T-cell (primary cell): ENCODE results near the gene ARHGAP40. TPM values are rescaled to one million over a fixed set of nuclear protein-coding genes. Genes with fewer than 3 reads are reported as not detected.

ENCODE experiments used
- ATAC-seq, 4 experiments: fragments of 200-7000 bp in 3 of 4; fragments of 150-1000 bp in 1 of 4; cut with Tn5 transposase; replicated peaks in 1 of 4; 1 replicate in 3 of 4; 2 replicates in 1 of 4; pipeline ENCODE4 v1.10.0; 2021; ENCODE audit warnings: moderate library complexity in 3 of 4, mild to moderate bottlenecking in 2 of 4, moderate number of reproducible peaks in 1 of 4
- CTCF ChIA-PET, 2 donors: fragments of 300-600 bp; sonication (Branson Sonifier 250); formaldehyde crosslinking; loops; one replicate each; lab custom pipeline; 2022; ENCODE audit warnings: antibody characterized with exemption in 2 of 2; lab: Charles Lee
- POLR2A ChIA-PET, 2 donors: fragments of 300-600 bp; sonication (Branson Sonifier 250); formaldehyde crosslinking; loops; one replicate each; lab custom pipeline; 2022; ENCODE audit warnings: antibody characterized with exemption in 2 of 2; lab: Charles Lee
- DNase-seq, 35 experiments: peaks; one replicate each; pipeline versions ENCODE4 v3.0.0 to v3.0.0-alpha.2; 2013 to 2023
- H3K27ac ChIP-seq: one replicate; pipeline ENCODE4 v1.5.1; 2013; ENCODE audit warnings: low read length
- H3K27me3 ChIP-seq, 2 experiments: replicated peaks in 1 of 2; 1 replicate in 1 of 2; 2 replicates in 1 of 2; pipeline versions ENCODE4 v1.6.1 to v1.7.0; 2013; ENCODE audit warnings: low read length in 1 of 2, mixed read lengths in 1 of 2; ENCODE audit not compliant: control insufficient read depth in 2 of 2, insufficient read depth in 2 of 2; ENCODE audit errors: extremely low read depth in 1 of 2
- H3K36me3 ChIP-seq, 2 donors: 1 replicate in 1 of 2; 2 replicates in 1 of 2; pipeline versions ENCODE4 v1.6.1 to v1.7.0; 2013; ENCODE audit warnings: low read length in 1 of 2; ENCODE audit not compliant: control insufficient read depth in 2 of 2, insufficient read depth in 1 of 2; ENCODE audit errors: extremely low read depth in 1 of 2
- H3K4me1 ChIP-seq, 2 experiments: 1 replicate in 1 of 2; 2 replicates in 1 of 2; pipeline versions ENCODE4 v1.6.1 to v1.7.0; 2013; ENCODE audit warnings: low read length in 2 of 2, mixed read lengths in 1 of 2; ENCODE audit not compliant: insufficient read depth in 2 of 2, control insufficient read depth in 1 of 2; ENCODE audit errors: extremely low read depth in 1 of 2
- H3K4me3 ChIP-seq, 2 donors: 1 replicate in 1 of 2; 2 replicates in 1 of 2; pipeline versions ENCODE4 v1.5.1 to v1.7.0; 2013; ENCODE audit warnings: mild to moderate bottlenecking in 2 of 2, low read length in 1 of 2, moderate library complexity in 1 of 2; ENCODE audit not compliant: control insufficient read depth in 1 of 2; ENCODE audit errors: extremely low read depth in 1 of 2
- H3K9me3 ChIP-seq: 2 replicates; pipeline ENCODE4 v1.7.0; 2013
- H3K27ac Mint-ChIP-seq, 2 donors: one replicate each; pipeline ENCODE4 v1.8.0; 2020 to 2021; ENCODE audit warnings: mild to moderate bottlenecking in 2 of 2, mixed read lengths in 2 of 2
- H3K27me3 Mint-ChIP-seq, 2 donors: one replicate each; pipeline ENCODE4 v1.8.0; 2021 to 2022; ENCODE audit warnings: mixed read lengths in 2 of 2
- H3K36me3 Mint-ChIP-seq: one replicate; pipeline ENCODE4 v1.8.0; 2021; ENCODE audit warnings: mixed read lengths
- H3K4me1 Mint-ChIP-seq, 3 donors: one replicate each; pipeline ENCODE4 v1.8.0; 2020 to 2022; ENCODE audit warnings: mixed read lengths in 3 of 3, mild to moderate bottlenecking in 1 of 3
- H3K4me3 Mint-ChIP-seq, 3 donors: one replicate each; pipeline ENCODE4 v1.8.0; 2020 to 2022; ENCODE audit warnings: mild to moderate bottlenecking in 3 of 3, mixed read lengths in 3 of 3, moderate library complexity in 3 of 3
- H3K9me3 Mint-ChIP-seq, 3 donors: one replicate each; pipeline ENCODE4 v1.8.0; 2020 to 2022; ENCODE audit warnings: mixed read lengths in 3 of 3
- WGBS: methylation state at CpG from one replicate; pipeline ENCODE4 v1.1.5; 2013; ENCODE audit warnings: missing lambda C conversion rate; ENCODE audit not compliant: insufficient coverage; 5-methylcytosine and 5-hydroxymethylcytosine counted together
- total RNA-seq, 35 experiments: library from RNA in 6 of 35; stranded (reverse) in 6 of 35; fragments of 120-200 nt in 1 of 35; gene quantifications; one replicate each; pipeline versions ENCODE4 v1.2.1 to v1.2.4 and lab custom pipeline; 2013 to 2026

The ARHGAP40 gene
- total RNA-seq, 5 donors from 2014 or later (not counting 1 experiment from before 2014, with no cell fraction given): 0.28 TPM; not detected in 4

DNA sequence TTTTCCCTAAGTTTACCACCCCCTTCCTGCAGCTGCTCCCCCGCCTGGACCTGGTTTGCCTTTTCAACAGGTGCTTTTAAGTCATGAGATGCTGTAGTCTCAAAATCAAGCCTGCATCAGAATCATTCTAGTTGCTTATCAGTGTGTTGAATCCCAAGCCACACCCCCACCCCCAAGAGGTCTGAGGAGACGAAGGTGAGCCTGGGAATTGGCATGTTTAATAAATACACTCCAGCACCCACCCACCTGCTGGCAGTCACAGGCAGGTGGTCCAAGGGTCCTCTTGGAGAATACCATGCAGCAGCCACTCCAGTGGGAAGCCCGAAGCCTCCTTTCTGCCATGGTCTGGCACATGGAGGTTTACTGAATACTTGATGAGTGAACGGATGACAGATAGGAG, 21.7 kb upstream of the ARHGAP40 start:
- no peaks in the 10 kb centered on the region for H3K9me3 ChIP-seq
- no peak for DNase-seq
- WGBS: no CpG with 5 or more reads among the region's 4 CpGs
- peaks cover 0 to 10% of the 10 kb centered on the region in 2 experiments for H3K27me3 ChIP-seq
- H3K4me3 Mint-ChIP-seq: no peak overlapping the region
- peaks cover 0 to 17% of the 10 kb centered on the region in 2 donors for H3K36me3 ChIP-seq
- H3K9me3 Mint-ChIP-seq: no peaks in the 10 kb centered on the region
- H3K4me1 Mint-ChIP-seq: no peaks in the 10 kb centered on the region
- no peaks in the 10 kb centered on the region for H3K4me1 ChIP-seq
- no peak for ATAC-seq
- no peaks in the 10 kb centered on the region for H3K27me3 Mint-ChIP-seq
- peaks cover 17% of the 10 kb centered on the region for H3K36me3 Mint-ChIP-seq
- H3K27ac Mint-ChIP-seq: no peak overlapping the region
- POLR2A ChIA-PET: no interaction called here
- no peak overlapping the region for H3K27ac ChIP-seq
- H3K4me3 ChIP-seq: no peak overlapping the region
- CTCF ChIA-PET: no interaction called here

DNA sequence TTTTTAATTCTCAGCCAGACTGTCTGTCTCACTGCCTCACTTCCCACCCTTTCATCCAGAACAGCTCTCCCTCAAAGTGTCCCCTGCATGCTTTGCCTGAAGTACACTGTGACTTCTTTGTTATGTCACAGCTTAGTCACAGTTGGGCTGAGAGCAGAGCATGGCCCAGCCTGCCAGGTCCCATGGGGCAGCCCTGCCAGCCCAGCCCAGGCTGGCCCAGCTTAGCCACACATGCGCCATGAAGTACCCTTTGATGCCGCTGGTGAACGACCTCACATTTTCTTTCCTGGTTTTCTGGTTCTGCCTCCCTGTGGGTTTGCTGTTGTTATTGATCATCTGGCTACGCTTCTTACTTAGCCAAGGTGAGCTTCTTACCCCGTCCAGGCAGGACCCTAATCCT, 20.6 kb upstream of the ARHGAP40 start, which contains the start of gene ADIG:
Gene ADIG, plus strand, starts transcription at position 185 of the 400 bp plus-strand sequence. Its CDS starts 54 bp downstream, at position 239.
- Mint-ChIP-seq H3K4me3 (no peak within 1 kb of the TSS), H3K4me1 (no peaks in the 10 kb centered on the region), H3K27ac (no peak within 1 kb of the TSS), H3K36me3 (peaks cover 9% of the 10 kb centered on the region), H3K27me3 (no peaks in the 10 kb centered on the region), H3K9me3 (no peaks in the 10 kb centered on the region)
- ChIA-PET CTCF (interaction anchor here in 1 of 2 donors (0.6 kb wide), 1 partner anchor 107 kb away, joined by 3 read pairs; no protein-coding TSS in a partner anchor), POLR2A (no interaction called here)
- peaks cover 0 to 15% of the 10 kb centered on the region in 2 experiments for H3K27me3 ChIP-seq
- no peak within 1 kb of the TSS for H3K4me3 ChIP-seq
- no peak within 1 kb of the TSS for H3K27ac ChIP-seq
- whole genome bisulfite sequencing: 79% methylated on average over 5 of the region's 5 CpGs
- peaks cover 0 to 6% of the 10 kb centered on the region in 2 donors for H3K36me3 ChIP-seq
- ATAC-seq (no peak), DNase-seq (no peak)
- H3K4me1 ChIP-seq: no peaks in the 10 kb centered on the region
- no peaks in the 10 kb centered on the region for H3K9me3 ChIP-seq

DNA sequence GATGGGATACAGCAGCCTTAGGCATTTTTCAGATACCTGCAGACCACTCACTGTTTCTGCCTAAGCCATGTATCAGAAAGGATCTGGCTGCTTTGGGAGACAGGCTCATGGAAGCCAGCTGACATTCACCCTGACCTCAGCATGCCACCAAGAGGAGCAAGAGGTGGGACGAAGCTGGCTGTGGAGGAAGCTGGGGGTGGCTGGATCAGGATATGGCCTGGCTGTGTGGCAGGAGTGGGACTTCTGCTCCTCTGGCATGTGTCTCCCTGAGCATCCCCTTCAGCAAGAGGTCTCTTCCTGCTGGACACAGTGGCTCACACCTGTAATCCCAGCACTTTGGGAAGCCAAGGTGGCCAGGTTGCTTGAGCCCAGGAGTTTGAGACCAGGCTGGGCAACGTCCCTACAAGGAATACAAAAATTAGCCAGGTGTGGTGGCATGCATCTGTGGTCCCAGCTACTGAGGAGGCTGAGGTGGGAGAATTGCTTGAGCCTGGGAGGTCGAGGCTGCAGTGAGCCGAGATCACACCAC, 19.7 kb upstream of the ARHGAP40 start:
- Histone ChIP-seq H3K27ac (no peak overlapping the region), H3K9me3 (no peaks in the 10 kb centered on the region), H3K36me3 (peaks cover 0 to 3% of the 10 kb centered on the region in 2 donors), H3K4me1 (no peaks in the 10 kb centered on the region), H3K27me3 (peaks cover 0 to 16% of the 10 kb centered on the region in 2 experiments), H3K4me3 (no peak overlapping the region)
- Mint-ChIP-seq H3K9me3 (no peaks in the 10 kb centered on the region), H3K4me1 (no peaks in the 10 kb centered on the region), H3K4me3 (no peak overlapping the region), H3K27me3 (peaks cover under 1 to 1% of the 10 kb centered on the region in 2 donors), H3K27ac (no peak overlapping the region), H3K36me3 (peaks cover 2% of the 10 kb centered on the region)
- CTCF ChIA-PET: interaction anchor here in 1 of 2 donors (0.6 kb wide), 1 partner anchor 106 kb away, joined by 3 read pairs; no protein-coding TSS in a partner anchor
- no peak for DNase-seq
- POLR2A ChIA-PET: no interaction called here
- no peak for ATAC-seq
- 57% methylated on average over 4 of the region's 4 CpGs for WGBS

DNA sequence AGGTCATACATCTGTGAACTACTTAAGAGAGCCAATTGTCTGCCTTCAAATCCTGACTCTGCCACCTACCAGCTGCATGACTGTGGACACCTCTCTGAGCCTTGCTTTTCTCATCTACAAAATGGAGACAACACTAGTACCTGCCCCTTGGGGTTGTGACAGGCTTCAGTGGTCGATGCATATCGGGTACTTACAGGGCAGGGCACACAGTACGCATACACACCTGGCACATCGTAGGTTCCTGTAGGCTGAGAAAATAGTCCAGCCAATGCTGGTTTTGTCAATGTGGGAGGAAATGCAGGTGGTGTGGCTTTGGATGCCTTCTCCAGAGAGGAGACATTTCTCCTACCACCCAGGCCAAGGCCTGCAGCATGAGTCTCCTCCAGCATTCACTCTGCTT, 18.3 kb upstream of the ARHGAP40 start:
- Histone ChIP-seq H3K4me3 (no peak overlapping the region), H3K4me1 (no peaks in the 10 kb centered on the region), H3K27me3 (peaks cover 0 to 16% of the 10 kb centered on the region in 2 experiments), H3K9me3 (no peaks in the 10 kb centered on the region), H3K36me3 (no peaks in the 10 kb centered on the region), H3K27ac (no peak overlapping the region)
- Mint-ChIP-seq H3K27me3 (peaks cover 4 to 5% of the 10 kb centered on the region in 2 donors), H3K9me3 (no peaks in the 10 kb centered on the region), H3K27ac (no peak overlapping the region), H3K4me1 (no peaks in the 10 kb centered on the region), H3K4me3 (no peak overlapping the region), H3K36me3 (no peaks in the 10 kb centered on the region)
- 40% methylated on average over 1 of the region's 4 CpGs for WGBS
- DNase-seq (no peak), ATAC-seq (no peak)
- ChIA-PET POLR2A (no interaction called here), CTCF (no interaction called here)

DNA sequence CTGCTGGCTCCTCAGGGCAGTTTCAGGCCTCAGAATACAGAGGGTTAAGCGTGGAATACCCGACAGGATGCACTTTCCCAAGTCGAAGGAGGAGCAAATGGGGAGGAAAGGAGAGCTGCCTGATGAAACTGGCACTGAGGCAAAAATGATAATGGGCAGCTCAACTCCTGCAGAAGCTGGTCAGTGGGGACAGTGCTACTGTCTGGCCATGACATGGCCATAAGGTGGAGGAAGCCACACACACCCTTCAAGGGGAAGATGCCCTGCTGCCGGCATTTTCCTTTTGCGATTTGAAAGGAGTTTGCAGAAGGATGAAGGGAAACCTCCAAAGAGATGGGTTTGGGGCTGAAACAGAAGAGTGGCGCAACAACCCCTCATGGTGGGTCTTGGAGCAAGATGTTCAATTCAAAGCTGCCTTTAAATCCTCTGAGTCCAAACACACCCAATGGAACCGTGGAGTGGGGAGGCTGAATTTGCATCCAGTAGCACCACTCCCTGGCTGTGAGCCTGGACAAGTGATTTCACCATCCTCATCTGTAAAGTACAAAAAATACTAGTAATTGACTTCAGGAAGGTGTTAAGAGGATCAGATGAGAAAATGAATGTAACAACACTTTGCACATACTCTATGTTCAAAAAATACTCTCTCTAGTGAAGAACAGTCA, 17.4 kb upstream of the ARHGAP40 start:
- POLR2A ChIA-PET: no interaction called here
- peaks cover 0 to 16% of the 10 kb centered on the region in 2 experiments for H3K27me3 ChIP-seq
- no peak overlapping the region for H3K27ac Mint-ChIP-seq
- WGBS: 50% methylated on average over 2 of the region's 7 CpGs
- H3K9me3 ChIP-seq: no peaks in the 10 kb centered on the region
- H3K36me3 Mint-ChIP-seq: no peaks in the 10 kb centered on the region
- CTCF ChIA-PET: no interaction called here
- no peak overlapping the region for H3K4me3 Mint-ChIP-seq
- no peaks in the 10 kb centered on the region for H3K36me3 ChIP-seq
- no peaks in the 10 kb centered on the region for H3K4me1 Mint-ChIP-seq
- DNase-seq (no peak), ATAC-seq (no peak)
- H3K27ac ChIP-seq: no peak overlapping the region
- H3K27me3 Mint-ChIP-seq: peaks cover 4 to 5% of the 10 kb centered on the region in 2 donors
- H3K4me3 ChIP-seq: no peak overlapping the region
- no peaks in the 10 kb centered on the region for H3K4me1 ChIP-seq
- no peaks in the 10 kb centered on the region for H3K9me3 Mint-ChIP-seq

DNA sequence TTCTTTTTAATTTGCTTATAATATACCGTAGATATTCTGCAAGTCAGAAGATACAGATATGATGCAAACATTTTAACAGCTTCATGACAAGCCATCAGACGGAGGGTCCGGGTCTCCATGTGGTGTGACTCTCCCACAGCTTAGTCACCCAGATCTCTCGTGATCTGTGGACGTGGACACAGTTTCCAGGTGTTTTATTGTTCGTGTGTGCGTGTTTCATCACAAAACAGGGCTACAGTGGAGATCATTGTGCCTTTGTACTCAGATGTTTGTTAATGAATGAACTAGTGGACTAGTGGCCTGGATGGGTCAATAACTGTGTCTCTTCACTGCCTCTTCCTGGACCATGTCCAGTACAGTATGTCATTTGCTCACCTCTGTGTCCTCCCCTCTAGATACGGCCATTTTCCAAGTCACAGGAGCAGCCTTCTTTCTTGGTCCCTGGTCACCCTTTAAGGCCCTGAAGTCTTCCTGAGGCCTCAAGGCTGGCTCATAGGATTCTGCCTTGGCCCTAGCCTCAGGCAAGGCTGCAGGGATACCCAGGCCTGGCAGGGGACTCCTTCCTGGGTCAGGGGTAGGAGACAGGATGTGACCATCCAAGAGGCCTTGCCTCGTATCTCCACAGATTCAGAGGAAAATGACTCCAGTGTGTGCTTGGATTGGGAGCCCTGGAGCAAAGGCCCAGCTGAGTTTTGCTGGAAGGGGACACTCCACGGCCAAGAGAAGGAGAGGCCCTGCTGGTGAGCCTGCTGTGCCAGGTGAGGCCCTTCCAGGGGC, 16.0 kb upstream of the ARHGAP40 start:
- peaks cover 0 to 20% of the 10 kb centered on the region in 2 experiments for H3K27me3 ChIP-seq
- 64% methylated on average over 6 of the region's 10 CpGs for WGBS

More for the DNA sequence above, 16.0 kb upstream of the ARHGAP40 start:
- Mint-ChIP-seq H3K4me3 (no peak overlapping the region), H3K36me3 (no peaks in the 10 kb centered on the region), H3K27ac (no peak overlapping the region), H3K4me1 (no peaks in the 10 kb centered on the region), H3K9me3 (no peaks in the 10 kb centered on the region), H3K27me3 (peaks cover 4 to 5% of the 10 kb centered on the region in 2 donors)
- POLR2A ChIA-PET: no interaction called here
- Histone ChIP-seq H3K36me3 (no peaks in the 10 kb centered on the region), H3K27ac (no peak overlapping the region), H3K4me1 (no peaks in the 10 kb centered on the region), H3K4me3 (no peak overlapping the region), H3K9me3 (no peaks in the 10 kb centered on the region)
- no peak for ATAC-seq
- CTCF ChIA-PET: no interaction called here
- no peak for DNase-seq
